HG02884 (cell line): ENCODE measurements around the gene SLU7.
"Not testable (repeated sequence)": the region's sequence is repeated elsewhere in the genome, so short reads cannot be mapped to it uniquely, and the experiment has no call there.

ENCODE experiments used
- ATAC-seq: cut with Tn5 transposase; IDR thresholded peaks from one replicate; pipeline ENCODE4 v1.9.1; 2021; ENCODE audit warnings: mild to moderate bottlenecking, moderate library complexity; ENCODE audit not compliant: unreplicated experiment

SLU7 gene

DNA sequence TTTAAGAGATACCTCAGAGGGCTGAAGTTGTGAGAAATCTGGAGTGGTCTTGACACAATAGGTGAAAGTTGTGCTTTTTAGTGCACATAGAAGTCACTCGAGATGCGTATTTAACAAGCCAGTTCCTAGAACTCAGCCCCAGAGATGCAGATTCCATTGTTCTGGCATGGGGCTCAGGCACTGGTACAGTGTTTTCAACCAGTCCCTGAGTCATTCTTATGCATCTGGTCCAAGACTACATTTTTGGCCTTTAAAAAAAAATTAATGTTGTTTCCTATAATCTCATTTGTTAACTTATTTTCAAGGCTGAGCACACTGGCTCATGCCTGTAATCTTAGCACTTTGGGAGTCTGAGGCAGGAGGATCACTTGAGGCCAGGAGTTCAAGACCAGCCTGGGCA, 32.4 kb upstream of the SLU7 start:
- ATAC-seq, result no peak

GRCh38 chr5:160450164-160450932, 31.5 kb upstream of the SLU7 start:
- peak; percentile 62 for ATAC-seq

GRCh38 chr5:160449458-160449857, 30.6 kb upstream of the SLU7 start:
- ATAC-seq, result no peak

DNA sequence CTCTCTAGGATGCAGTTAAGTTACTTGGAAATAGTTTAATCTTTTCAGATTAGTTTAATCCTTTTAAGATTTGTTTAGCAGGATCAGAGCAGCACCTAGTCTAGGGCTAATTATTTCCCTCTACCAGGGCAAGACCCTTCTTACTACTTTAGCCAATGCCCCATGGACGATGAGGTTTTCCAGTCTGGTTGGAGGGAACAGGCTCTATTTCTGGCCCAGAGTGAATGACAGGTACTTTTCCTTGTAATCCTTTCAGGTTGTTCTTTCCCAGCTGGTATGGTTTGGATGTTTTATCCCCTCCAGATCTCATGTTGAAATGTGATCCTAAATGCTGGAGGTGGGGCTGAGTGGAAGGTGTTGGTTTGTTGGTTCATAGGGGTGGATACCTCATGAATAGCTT, 30.0 kb upstream of the SLU7 start:
- no peak for ATAC-seq

GRCh38 chr5:160445751-160446150, 26.9 kb upstream of the SLU7 start:
- ATAC-seq, result no peak

DNA sequence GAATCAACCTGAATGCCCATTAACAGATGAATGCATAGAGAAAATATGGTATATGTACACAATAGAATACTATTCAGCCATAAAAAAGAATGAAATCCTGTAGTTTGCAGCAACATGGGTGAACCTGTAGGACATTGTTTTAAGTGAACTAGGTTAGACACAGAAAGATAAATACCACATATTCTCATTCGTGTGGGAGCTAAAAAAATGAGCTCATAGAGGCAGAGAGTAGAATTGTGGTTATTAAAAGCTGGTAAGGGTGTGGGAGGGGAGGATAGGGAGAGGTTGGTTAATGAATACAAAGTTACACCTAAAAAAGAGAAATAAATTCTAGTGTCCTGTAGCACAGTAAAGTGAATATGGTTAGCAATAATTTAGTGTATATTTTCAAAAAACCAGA, 26.3 kb upstream of the SLU7 start:
- ATAC-seq, result no peak

- no peak for ATAC-seq
Observed at GRCh38 chr5:160444407-160444806, 25.5 kb upstream of the SLU7 start.

DNA sequence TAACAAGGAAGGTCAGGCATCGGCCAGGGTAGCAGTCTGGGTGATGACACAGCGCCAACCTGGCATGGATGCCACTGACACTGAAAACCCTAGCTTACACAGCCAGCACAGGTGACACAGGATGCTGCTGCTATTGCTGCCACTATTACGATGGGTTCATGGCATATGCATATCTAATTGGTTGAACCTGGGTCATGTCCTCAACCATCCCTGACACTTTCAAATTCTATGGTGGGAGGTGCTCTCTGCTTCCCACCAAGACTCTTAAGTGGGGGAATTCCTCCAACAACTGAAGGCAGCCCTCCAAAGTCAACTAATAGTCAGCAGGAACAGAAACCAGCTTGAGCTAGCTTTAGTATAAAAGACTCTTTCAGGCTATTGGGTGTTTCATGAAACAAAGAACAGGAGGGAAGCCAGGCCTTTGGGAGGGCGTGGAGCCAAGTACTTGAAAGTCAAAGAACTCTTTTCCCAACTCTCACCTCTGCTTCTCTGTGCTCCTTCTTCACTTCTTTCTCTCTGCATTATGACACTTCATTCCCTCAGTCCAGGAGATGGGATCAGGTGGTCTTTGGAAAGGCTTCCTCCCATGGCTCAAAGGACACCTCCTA, 24.0 kb upstream of the SLU7 start:
- peak; percentile 23 for ATAC-seq

DNA sequence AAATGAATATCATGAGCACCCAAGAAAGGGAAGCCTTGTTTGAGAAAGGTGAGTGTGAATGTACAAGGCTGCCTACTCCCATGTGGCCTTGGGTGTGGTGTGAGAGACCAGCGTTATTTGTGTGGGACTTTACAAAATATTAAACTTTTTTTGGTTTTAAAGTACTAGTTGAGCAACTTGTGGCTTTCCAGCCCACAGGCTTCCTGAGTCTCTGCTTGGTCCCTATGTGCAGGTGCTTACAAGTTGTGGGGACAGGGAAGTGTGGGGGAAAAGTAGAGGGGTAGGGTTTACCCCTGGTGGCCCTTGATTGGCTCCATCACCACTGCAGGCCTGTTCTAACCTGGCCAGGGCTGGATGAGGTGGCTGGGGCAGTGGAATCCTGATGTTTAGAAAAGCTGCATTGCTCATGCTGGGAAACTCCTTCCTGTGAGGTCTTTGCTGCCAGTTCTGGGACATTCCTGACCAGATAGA, 22.5 kb upstream of the SLU7 start:
- ATAC-seq, result peak; percentile 21

GRCh38 chr5:160439205-160439600, 20.3 kb upstream of the SLU7 start:
- ATAC-seq, result peak; percentile 54

- peak; percentile 23 for ATAC-seq
Observed at GRCh38 chr5:160438316-160439204, 19.7 kb upstream of the SLU7 start.

GRCh38 chr5:160437271-160437670, 18.4 kb upstream of the SLU7 start:
- ATAC-seq, result no peak

DNA sequence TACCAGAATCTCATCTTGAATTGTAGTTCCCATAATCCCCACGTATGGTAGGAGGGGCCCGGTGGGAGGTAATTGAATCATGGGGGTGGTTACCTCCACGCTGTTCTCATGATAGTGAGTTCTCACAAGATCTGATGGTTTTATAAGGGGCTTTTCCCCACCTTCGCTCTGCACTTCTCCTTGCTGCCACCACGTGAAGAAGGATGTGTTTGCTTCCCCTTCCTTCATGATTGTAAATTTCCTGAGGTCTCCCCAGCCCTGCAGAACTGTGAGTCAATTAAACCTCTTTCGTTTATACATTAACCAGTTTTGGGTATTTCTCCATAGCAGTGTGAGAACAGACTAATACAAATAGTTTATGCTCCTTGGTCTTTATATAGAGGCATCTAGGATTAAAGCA, 17.8 kb upstream of the SLU7 start:
- ATAC-seq, result not testable (repeated sequence)

- ATAC-seq, result no peak
Observed at GRCh38 chr5:160436017-160436416, 17.1 kb upstream of the SLU7 start.

GRCh38 chr5:160435532-160435931, 16.7 kb upstream of the SLU7 start:
- no peak for ATAC-seq

- peak; percentile 82 for ATAC-seq
Observed at GRCh38 chr5:160434022-160434531, 15.2 kb upstream of the SLU7 start.

- ATAC-seq, result no peak
Observed at GRCh38 chr5:160432787-160433186, 13.9 kb upstream of the SLU7 start.

DNA sequence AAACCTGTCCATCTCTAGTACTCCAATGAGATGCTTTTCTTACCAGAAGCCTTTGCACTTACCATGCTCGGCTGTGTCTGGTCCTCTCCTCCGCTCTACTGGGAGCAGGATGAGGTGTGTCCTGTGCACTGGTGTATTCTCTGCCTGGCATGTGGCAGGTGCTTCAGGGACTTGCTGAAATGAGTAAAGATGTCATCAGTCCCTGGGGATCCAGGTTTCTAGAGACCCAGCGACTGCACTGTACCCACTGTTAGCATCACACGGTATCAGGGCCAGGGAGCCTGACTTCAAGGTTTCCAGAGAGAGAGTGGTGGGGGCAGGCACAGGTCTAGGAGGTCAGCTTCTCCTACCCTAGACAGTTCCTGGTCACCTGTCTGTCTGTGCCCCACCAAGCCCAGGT, 13.3 kb upstream of the SLU7 start:
- no peak for ATAC-seq

GRCh38 chr5:160427607-160428006, 8.7 kb upstream of the SLU7 start:
- no peak for ATAC-seq

DNA sequence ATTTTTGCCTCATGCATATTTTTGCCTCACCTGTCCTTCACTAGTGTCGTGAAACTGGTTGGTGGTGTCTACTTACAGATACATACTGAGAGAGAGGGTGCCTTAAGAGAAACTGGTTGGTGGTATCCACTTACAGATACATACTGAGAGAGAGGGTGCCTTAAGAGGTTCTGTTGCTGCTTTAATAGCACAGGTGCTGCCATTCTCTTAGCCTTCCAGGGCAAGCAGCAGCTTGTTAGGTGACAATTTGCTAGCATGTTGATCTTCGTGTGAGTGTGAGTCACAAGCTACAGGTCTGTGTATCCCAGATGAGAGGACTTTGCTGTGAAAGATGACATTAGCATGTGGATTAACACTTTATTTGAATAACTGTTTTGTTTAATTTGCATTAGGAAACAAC, 4.2 kb upstream of the SLU7 start:
- ATAC-seq, result no peak

GRCh38 chr5:160421625-160422258, 2.9 kb upstream of the SLU7 start, which contains the start of gene PTTG1:
TSS of gene PTTG1 (plus strand) at chr5:160421855. CDS start at chr5:160422313, 458 bp downstream.
- peak; percentile 65 for ATAC-seq
